Activated CD4-positive, alpha-beta T cell treated with anti-CD3 and anti-CD28 coated beads, Interleukin-2, amount 10 ng/mL, durations not matched to agents 24 days and 14 days (primary cell): ENCODE measurements around the gene ADAMTS10. TPM values are rescaled to one million over a fixed set of nuclear protein-coding genes. Genes with fewer than 3 reads are reported as not detected.

Experiments used
- DNase-seq: peaks from one replicate; pipeline ENCODE4 v3.0.0; 2022
- H3K27ac Mint-ChIP-seq: one replicate; pipeline ENCODE4 v1.8.0; 2022; ENCODE audit warnings: mild to moderate bottlenecking, mixed read lengths
- H3K27me3 Mint-ChIP-seq: one replicate; pipeline ENCODE4 v1.8.0; 2022; ENCODE audit warnings: mixed read lengths
- H3K36me3 Mint-ChIP-seq: one replicate; pipeline ENCODE4 v1.8.0; 2022; ENCODE audit warnings: low read depth, mild to moderate bottlenecking, mixed read lengths
- H3K4me1 Mint-ChIP-seq: one replicate; pipeline ENCODE4 v1.8.0; 2021; ENCODE audit warnings: mixed read lengths
- H3K4me3 Mint-ChIP-seq: one replicate; pipeline ENCODE4 v1.8.0; 2022; ENCODE audit warnings: mild to moderate bottlenecking, moderate library complexity, mixed read lengths
- H3K9me3 Mint-ChIP-seq: one replicate; pipeline ENCODE4 v1.8.0; 2021; ENCODE audit warnings: mixed read lengths
- intact Hi-C: fragments of 100-400 bp; cut with micrococcal nuclease; formaldehyde crosslinking; loops from one replicate; pipeline ENCODE4 v1.15.1; 2023
- total RNA-seq: library from RNA; stranded (reverse); gene quantifications from 2 replicates; pipeline ENCODE4 v1.2.3, GENCODE V29; 2022

The ADAMTS10 gene
- total RNA-seq, 1 donor from 2014 or later, result 2.4 TPM

GRCh38 chr19:8550070-8550469 lies 60.4 kb downstream of the ADAMTS10 start:
- Mint-ChIP-seq H3K4me3 (no peak overlapping the region), H3K4me1 (peaks cover 5% of the 10 kb centered on the region), H3K9me3 (no peaks in the 10 kb centered on the region), H3K36me3 (peaks cover 54% of the 10 kb centered on the region), H3K27me3 (no peaks in the 10 kb centered on the region), H3K27ac (no peak overlapping the region)
- intact Hi-C loops, result no loop called here
- DNase-seq, result no peak

GRCh38 chr19:8545743-8546142 lies 64.8 kb downstream of the ADAMTS10 start:
- peaks cover 33% of the 10 kb centered on the region for H3K36me3 Mint-ChIP-seq
- no peaks in the 10 kb centered on the region for H3K27me3 Mint-ChIP-seq
- H3K9me3 Mint-ChIP-seq, result no peaks in the 10 kb centered on the region
- DNase-seq, result no peak
- no peak overlapping the region for H3K4me3 Mint-ChIP-seq
- intact Hi-C loops, result no loop called here
- H3K27ac Mint-ChIP-seq, result no peak overlapping the region
- H3K4me1 Mint-ChIP-seq, result peaks cover 2% of the 10 kb centered on the region

GRCh38 chr19:8544168-8544567 lies 66.3 kb downstream of the ADAMTS10 start:
- Mint-ChIP-seq H3K27ac (no peak overlapping the region), H3K9me3 (no peaks in the 10 kb centered on the region), H3K4me1 (peaks cover 2% of the 10 kb centered on the region), H3K36me3 (peaks cover 39% of the 10 kb centered on the region), H3K4me3 (no peak overlapping the region), H3K27me3 (no peaks in the 10 kb centered on the region)
- no peak for DNase-seq
- intact Hi-C loops, result no loop called here

- Mint-ChIP-seq H3K9me3 (no peaks in the 10 kb centered on the region), H3K4me3 (no peak overlapping the region), H3K36me3 (peaks cover 42% of the 10 kb centered on the region), H3K27ac (no peak overlapping the region), H3K4me1 (no peaks in the 10 kb centered on the region), H3K27me3 (no peaks in the 10 kb centered on the region)
- intact Hi-C loops, result no loop called here
- no peak for DNase-seq
Measured at GRCh38 chr19:8539621-8540149, 70.8 kb downstream of the ADAMTS10 start.

GRCh38 chr19:8537099-8537498 lies 73.4 kb downstream of the ADAMTS10 start:
- Mint-ChIP-seq H3K4me1 (no peaks in the 10 kb centered on the region), H3K4me3 (no peak overlapping the region), H3K9me3 (no peaks in the 10 kb centered on the region), H3K27me3 (no peaks in the 10 kb centered on the region), H3K36me3 (peaks cover 47% of the 10 kb centered on the region), H3K27ac (no peak overlapping the region)
- no peak for DNase-seq
- intact Hi-C loops, result no loop called here

- Mint-ChIP-seq H3K4me3 (no peak overlapping the region), H3K27me3 (no peaks in the 10 kb centered on the region), H3K9me3 (no peaks in the 10 kb centered on the region), H3K4me1 (no peaks in the 10 kb centered on the region), H3K36me3 (peaks cover 49% of the 10 kb centered on the region), H3K27ac (no peak overlapping the region)
- no peak for DNase-seq
- intact Hi-C loops, result no loop called here
Measured at GRCh38 chr19:8536282-8536681, 74.2 kb downstream of the ADAMTS10 start.

GRCh38 chr19:8532225-8532624 lies 78.3 kb downstream of the ADAMTS10 start:
- intact Hi-C loops, result no loop called here
- H3K9me3 Mint-ChIP-seq, result no peaks in the 10 kb centered on the region
- H3K27ac Mint-ChIP-seq, result no peak overlapping the region
- no peak for DNase-seq
- no peaks in the 10 kb centered on the region for H3K27me3 Mint-ChIP-seq
- peaks cover 3% of the 10 kb centered on the region for H3K4me1 Mint-ChIP-seq
- peaks cover 67% of the 10 kb centered on the region for H3K36me3 Mint-ChIP-seq
- H3K4me3 Mint-ChIP-seq, result no peak overlapping the region

- Mint-ChIP-seq H3K27me3 (no peaks in the 10 kb centered on the region), H3K4me1 (peaks cover 6% of the 10 kb centered on the region), H3K36me3 (peaks cover 66% of the 10 kb centered on the region), H3K4me3 (no peak overlapping the region), H3K27ac (no peak overlapping the region), H3K9me3 (no peaks in the 10 kb centered on the region)
- intact Hi-C loops, result no loop called here
- DNase-seq, result no peak
Measured at GRCh38 chr19:8531470-8531869, 79.0 kb downstream of the ADAMTS10 start.

Other genes with a start within 250 kb of the ADAMTS10 start
- 4.0 and 4.1 TPM in 2 replicates for gene ANGPTL4, start 246.6 kb downstream of the ADAMTS10 start, total RNA-seq
- gene RAB11B, start 220.4 kb downstream of the ADAMTS10 start, total RNA-seq, result 69.4 and 74.0 TPM in 2 replicates
- 7.9 and 8.8 TPM in 2 replicates for gene MARCHF2, start 197.4 kb downstream of the ADAMTS10 start, total RNA-seq
- 349 and 352 TPM in 2 replicates for gene HNRNPM, start 165.7 kb downstream of the ADAMTS10 start, total RNA-seq
- gene PRAM1, start 108.1 kb downstream of the ADAMTS10 start, total RNA-seq, result 0.33 and 0.38 TPM in 2 replicates
- 18.1 and 25.6 TPM in 2 replicates for gene ZNF414, start 96.5 kb downstream of the ADAMTS10 start, total RNA-seq
- gene MYO1F, start 33.3 kb downstream of the ADAMTS10 start, total RNA-seq, result 33.0 and 37.9 TPM in 2 replicates
- gene NFILZ, start 19.9 kb upstream of the ADAMTS10 start, total RNA-seq, result not detected in 2 replicates
- not detected in 2 replicates for gene ACTL9, start 88.1 kb upstream of the ADAMTS10 start, total RNA-seq
- gene OR2Z1, start 110.9 kb upstream of the ADAMTS10 start, total RNA-seq, result not detected in 2 replicates
- 25.1 and 26.4 TPM in 2 replicates for gene ZNF558, start 221.6 kb upstream of the ADAMTS10 start, total RNA-seq
- gene MBD3L1, start 221.7 kb upstream of the ADAMTS10 start, total RNA-seq, result not detected in 2 replicates